IPS-18a (cell line): Measurements from ENCODE around the gene KARS1.

Experiments
- H3K27ac ChIP-seq: one replicate; pipeline ENCODE4 v1.5.1; 2013; ENCODE audit warnings: low read length
- H3K27me3 ChIP-seq: one replicate; pipeline ENCODE4 v1.6.1; 2013; ENCODE audit warnings: mild to moderate bottlenecking, low read length; ENCODE audit not compliant: control insufficient read depth, insufficient read depth
- H3K36me3 ChIP-seq: one replicate; pipeline ENCODE4 v1.6.1; 2013; ENCODE audit warnings: low read depth, low read length; ENCODE audit not compliant: control insufficient read depth
- H3K4me1 ChIP-seq: one replicate; pipeline ENCODE4 v1.6.1; 2013; ENCODE audit warnings: low read depth, low read length; ENCODE audit not compliant: control insufficient read depth
- H3K4me3 ChIP-seq: one replicate; pipeline ENCODE4 v1.5.1; 2013; ENCODE audit warnings: low read length
- H3K9ac ChIP-seq: one replicate; pipeline ENCODE4 v1.6.1; 2013; ENCODE audit warnings: mild to moderate bottlenecking, low read length, moderate library complexity
- H3K9me3 ChIP-seq: one replicate; pipeline ENCODE4 v1.6.1; 2013; ENCODE audit warnings: low read depth, low read length; ENCODE audit not compliant: control insufficient read depth

KARS1 gene

DNA sequence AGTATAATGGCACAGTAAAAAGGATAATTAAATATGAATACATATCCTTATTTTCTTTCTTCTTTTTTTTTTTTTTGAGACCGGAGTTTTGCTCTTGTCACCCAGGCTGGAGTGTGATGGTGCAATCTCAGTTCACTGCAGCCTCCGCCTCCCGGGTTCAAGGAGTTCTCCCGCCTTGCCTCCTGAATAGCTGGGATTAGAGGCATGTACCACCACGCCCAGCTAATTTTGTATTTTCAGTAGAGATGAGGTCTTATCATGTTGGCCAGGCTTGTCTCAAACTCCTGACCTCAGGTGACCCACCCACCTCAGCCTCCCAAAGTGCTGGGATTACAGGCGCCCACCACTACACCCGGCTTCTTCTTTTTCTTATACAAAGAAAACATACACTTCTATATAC is 69.3 kb downstream of the KARS1 start:
- Histone ChIP-seq H3K36me3 (peaks cover 43% of the 10 kb centered on the region), H3K9ac (no peak overlapping the region), H3K4me1 (peaks cover 8% of the 10 kb centered on the region), H3K27me3 (no peaks in the 10 kb centered on the region), H3K9me3 (no peaks in the 10 kb centered on the region), H3K27ac (no peak overlapping the region), H3K4me3 (no peak overlapping the region)
